ENCODE measurements around the gene SETDB2.

DNA sequence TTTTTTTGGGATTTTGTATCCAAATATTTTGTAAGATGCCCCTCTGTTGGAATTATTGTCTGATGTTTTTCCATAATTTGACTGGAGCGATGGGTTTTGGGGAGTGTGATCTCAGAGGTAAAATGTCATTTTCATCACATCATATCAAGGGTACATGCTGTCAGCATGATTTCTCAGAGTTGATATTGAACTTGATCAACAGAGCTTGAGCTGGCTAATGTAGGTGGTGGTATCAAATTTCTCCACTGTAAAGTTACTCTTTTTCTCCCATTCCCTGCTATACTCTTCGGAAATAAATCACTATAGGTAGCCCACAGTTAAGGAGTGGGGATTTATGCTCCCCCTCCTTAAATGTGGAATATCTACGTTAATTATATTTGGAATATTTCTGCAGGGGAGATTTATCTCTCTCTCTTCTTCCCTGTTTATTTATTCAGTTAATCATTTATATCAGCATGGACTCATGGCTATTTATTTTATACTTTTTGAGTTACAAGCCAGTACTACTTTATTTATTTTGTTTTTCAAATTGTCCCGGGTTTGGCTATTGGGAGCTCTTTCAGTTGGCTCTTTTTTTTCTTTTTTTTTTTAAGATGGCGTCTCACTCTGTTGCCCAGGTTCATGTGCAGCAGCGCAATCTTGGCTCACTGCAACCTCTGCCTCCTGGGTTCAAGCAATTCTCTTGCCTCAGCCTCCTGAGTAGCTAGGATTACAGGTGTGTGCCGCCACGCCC lies 8.8 kb downstream of the SETDB2 start:
- no peak for TF ChIP-seq EZH2 (IDR thresholded peaks at IDR 0.05; ENCODE audit: insufficient read depth, poor library complexity, severe bottlenecking)
- TF ChIP-seq EZH2phosphoT487 (IDR thresholded peaks at IDR 0.05; ENCODE audit: insufficient read depth, low read depth), result no peak
